ENCODE measurements around the gene LMO1.

The LMO1 gene

GRCh38 chr11:8204025-8204424, 59.7 kb downstream of the LMO1 start:
- DNase-seq (ENCODE audit: low read depth in 2 of 2) = no peak

DNA sequence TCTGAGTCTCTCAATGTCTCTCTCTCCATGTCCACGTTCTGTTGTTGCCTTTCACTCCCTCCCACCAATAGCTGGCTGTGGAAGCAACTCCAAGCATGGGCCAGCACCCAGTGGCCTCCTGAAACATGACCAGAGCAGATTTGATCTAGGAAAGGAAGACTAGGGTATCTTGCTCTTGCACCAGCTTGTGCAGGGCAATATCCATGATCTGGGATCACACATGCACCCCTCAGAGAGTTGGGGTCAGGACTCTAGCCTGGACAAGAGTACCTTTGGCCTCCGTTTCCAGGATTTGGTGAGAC, 60.3 kb downstream of the LMO1 start:
- DNase-seq (ENCODE audit: low read depth in 2 of 2) = no peak

DNA sequence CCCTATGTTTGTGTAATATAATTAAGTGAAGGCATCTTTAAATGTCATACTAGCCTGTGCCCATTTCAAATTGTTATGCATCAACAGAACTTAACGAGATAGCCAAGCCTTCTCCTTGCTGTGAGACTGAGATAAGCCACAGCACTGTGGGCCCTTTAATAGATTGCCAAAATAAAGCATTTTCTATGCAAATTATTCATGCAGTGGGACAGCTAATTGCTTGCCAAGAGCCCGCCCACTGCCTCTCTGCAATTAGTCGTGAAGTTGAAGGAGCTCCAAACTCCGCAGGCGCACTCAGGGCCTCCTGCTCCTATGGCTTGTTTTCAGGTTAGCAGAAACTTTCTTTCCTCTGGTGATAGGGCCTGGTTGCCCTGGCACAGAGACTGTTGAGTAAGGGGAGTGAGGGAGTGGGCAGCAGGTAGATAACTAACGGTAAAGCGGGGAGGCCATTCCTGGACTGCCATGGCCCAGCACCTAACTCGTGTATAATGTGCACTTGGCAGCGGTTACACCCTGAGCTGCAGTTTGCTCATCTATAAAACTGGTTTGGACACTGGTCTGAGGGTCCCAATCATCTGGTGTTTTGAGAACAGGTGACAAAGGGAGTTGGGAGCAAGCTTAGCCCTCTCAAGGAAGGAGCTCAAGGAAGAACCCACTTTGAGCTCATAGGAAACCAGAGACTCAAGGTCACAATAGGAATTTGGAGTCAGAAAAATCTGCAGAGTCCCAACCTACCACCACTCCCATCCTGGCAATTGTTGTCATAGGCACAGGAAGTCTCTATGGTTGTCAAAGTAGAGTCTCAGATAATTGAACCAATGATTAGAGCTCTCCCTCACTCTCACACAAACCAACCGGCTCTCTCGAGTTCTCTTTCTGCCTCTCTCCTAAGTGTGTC, 60.9 kb downstream of the LMO1 start:
- DNase-seq (ENCODE audit: low read depth in 2 of 2) = no peak

DNA sequence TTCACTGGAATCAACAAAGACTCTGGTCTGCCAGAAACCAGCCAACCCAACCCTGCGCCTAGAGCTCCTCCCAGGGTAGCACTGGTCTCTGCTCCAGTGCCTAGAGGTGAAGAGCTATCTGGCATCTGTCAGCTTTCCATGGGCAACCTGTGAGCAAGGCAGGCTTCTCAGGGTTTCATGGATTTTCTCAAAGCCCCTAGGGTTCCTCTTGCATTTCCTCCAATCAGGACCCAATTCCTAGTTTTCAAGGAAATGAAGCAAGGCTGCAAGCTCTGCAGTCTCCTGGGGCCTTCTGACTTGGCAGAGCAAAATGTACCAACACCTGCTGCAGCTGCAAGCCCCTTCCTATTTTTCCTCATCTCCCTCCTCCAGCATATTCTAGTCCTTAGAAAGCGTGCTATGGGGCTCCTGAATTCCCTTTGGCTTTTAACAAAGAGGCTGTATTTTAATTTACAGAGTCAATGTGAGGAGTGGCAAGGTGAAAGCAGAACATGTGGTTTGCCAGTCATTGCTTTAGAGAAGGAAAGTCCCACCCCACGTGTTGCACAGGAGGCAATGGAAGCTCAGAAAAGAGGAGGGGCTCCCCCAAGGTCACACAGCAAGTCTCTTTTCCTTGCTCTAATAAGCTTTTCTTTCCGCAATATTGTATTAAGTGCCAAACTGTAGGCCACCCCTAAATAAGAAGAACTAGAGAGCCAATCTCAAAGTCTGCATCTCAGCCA, 61.9 kb downstream of the LMO1 start:
- DNase-seq (ENCODE audit: low read depth in 2 of 2) = no peak

DNA sequence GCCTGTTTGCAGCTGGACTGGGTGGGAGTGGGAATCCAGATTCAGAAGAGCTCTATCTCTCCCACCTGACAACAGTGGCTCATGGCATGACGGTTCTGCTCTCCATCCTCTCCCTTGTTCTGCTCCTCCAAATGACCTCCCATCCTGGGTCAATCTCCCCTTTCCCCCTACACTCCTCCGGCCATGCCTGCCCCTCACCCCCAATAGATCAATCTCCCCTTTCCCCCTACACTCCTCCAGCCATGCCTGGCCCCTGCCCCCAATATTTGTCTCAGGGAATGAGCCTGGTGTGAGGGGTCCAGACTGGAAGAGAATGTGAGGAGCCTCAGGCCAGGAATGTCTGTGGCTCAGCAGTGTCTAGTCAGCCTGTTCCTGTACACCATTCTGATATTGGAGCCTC, 64.0 kb downstream of the LMO1 start:
- no peak for DNase-seq (ENCODE audit: low read depth in 2 of 2)

- DNase-seq (ENCODE audit: low read depth in 2 of 2) = no peak
These were observed 66.9 kb downstream of the LMO1 start for GRCh38 chr11:8196749-8197148.

DNA sequence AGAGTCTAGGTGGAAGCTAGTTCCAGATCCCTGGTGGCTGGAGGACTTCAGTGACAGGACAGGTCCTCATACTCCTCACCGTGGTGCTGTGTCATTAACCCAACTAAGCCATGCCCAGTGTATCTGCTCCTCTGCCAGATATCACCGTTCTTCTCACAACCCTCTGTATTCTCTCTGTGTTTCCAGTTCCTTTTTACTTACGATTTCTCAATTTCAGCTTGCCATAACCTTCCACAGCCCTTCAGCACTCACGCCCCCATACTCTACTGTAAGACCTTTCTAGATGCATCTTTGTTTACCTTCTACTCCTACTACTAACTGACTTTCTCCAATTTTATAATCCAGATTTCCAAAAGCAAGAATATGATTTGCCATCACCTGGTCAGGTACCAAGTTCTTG, 68.7 kb downstream of the LMO1 start:
- no peak for DNase-seq (ENCODE audit: low read depth in 2 of 2)

DNA sequence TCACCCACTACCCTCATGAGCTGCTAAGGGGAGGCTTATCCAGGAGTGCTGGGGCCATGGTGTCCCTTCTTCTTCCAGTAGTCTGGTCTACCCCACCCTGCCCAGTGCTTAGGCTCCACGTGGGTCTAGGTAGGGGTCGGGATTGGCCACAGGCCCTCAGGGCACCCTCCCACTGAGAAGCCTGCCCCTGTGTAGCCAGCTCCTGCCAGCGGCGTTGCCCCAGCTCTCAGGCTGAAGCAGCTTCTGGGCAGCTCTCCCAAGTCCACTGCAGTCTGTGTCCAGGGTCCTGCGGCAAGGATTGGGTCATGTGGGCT, 70.8 kb downstream of the LMO1 start:
- DNase-seq (ENCODE audit: low read depth in 2 of 2) = no peak

- peak; percentile 12 to 13 for DNase-seq (ENCODE audit: low read depth in 2 of 2)
These were observed 71.4 kb downstream of the LMO1 start for GRCh38 chr11:8192016-8192895.

DNA sequence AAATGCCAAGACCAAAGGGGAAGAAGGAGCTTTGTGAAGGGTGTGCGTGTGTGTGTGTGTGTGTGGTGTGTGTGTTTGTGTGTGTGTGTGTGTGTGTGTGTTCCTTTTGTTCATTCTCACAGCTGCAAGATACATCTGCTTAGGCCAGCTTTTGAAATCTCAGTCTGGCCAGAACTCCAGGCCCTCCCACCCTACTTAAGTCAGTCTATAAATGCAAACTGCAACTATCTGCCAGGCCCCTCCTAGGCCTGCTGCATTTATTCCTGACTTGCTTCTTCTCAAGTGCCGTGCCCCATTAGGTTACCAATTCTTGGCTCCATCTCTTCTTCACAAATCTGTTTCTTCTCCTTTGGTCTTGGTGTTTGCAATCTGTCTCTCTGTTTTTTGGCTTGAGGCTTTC, 73.2 kb downstream of the LMO1 start:
- DNase-seq (ENCODE audit: low read depth in 2 of 2) = no peak

- DNase-seq (ENCODE audit: low read depth in 2 of 2) = no peak
These were observed 77.2 kb downstream of the LMO1 start for GRCh38 chr11:8186429-8186828.

DNA sequence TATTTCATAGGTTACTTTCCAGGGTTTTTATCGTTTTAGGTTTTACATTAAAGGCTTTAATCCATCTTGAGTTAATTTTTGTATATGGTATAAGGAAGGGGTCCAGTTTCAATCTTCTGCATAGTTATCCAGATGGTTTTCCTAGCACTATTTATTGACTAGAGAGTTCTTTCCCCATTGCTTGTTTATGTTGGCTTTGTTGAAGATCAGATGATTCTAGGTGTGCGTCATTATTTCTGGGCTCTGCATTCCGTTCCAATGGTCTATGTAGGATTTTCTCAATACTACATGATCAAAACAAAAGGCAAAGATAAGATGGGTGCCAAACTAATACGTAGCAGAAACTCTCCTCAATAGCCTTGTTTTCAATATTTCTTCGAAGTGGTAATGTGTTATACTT, 80.6 kb downstream of the LMO1 start:
- DNase-seq (ENCODE audit: low read depth in 2 of 2) = no peak

DNA sequence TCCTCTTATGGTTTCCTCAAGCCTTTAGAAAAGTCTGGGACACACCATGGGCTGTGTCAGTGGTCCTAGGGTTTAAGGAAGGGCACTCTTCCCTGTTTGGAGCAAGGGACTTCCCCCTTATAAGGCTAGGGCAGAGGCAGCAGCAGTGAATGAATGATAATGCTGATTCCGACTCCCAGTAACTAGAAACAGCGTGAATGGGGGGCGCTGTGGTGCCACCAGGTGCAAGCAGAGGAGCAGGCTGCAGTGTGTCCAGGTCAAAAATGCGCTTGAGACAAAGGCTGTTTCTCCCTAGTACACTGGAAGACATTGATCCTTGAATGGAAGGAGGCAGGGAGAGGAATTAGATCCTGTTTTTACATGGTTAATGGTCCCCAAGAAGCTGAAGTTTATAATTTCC, 83.2 kb downstream of the LMO1 start:
- no peak for DNase-seq (ENCODE audit: low read depth in 2 of 2)

- no peak for DNase-seq (ENCODE audit: low read depth in 2 of 2)
These were observed 85.4 kb downstream of the LMO1 start for GRCh38 chr11:8178297-8178696.

GRCh38 chr11:8177136-8177535, 86.5 kb downstream of the LMO1 start:
- no peak for DNase-seq (ENCODE audit: low read depth in 2 of 2)
